ENCODE measurements around the gene TMEM245.

DNA sequence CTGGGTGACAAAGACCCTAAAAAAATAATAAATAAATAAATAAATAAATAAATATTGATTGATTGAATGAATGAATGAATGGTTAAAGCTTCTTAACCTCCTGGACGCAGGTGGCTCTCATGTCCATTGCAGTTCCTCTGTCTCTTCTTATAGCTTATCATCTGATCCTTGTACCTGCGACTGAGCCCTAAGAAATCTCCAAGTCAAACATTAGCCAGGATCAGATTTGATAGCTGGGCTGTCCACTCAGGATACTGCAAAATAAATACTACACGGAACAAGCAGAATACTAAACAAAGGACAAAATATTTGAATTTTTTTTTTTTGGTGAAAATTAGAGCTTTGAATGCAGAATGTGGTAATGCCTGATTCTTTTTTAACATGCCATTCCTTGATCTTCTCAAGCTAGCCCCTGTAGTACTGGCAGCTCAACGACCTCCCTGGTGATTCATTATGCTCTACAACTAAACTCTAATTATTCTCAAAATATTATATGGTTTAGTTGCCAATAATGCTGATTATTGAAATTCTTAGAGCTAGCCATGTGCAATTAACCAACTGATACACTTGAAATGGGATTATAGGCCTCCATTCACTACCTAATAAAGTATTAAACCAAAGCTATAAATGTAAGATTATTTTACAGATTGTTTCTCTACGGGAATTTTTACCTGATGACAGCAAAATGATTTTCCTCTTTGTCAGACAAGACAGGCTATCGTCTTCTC lies 9.9 kb upstream of the TMEM245 start:
- TF ChIP-seq, protein P1, sequence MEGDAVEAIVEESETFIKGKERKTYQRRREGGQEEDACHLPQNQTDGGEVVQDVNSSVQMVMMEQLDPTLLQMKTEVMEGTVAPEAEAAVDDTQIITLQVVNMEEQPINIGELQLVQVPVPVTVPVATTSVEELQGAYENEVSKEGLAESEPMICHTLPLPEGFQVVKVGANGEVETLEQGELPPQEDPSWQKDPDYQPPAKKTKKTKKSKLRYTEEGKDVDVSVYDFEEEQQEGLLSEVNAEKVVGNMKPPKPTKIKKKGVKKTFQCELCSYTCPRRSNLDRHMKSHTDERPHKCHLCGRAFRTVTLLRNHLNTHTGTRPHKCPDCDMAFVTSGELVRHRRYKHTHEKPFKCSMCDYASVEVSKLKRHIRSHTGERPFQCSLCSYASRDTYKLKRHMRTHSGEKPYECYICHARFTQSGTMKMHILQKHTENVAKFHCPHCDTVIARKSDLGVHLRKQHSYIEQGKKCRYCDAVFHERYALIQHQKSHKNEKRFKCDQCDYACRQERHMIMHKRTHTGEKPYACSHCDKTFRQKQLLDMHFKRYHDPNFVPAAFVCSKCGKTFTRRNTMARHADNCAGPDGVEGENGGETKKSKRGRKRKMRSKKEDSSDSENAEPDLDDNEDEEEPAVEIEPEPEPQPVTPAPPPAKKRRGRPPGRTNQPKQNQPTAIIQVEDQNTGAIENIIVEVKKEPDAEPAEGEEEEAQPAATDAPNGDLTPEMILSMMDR (IDR thresholded peaks at IDR 0.05) = no peak
- TF ChIP-seq POLR2A (IDR thresholded peaks at IDR 0.05; ENCODE audit: low read length) = no peak
